Measurements from ENCODE around the gene UTF1.

Gene UTF1

GRCh38 chr10:133279326-133280226 is 49.6 kb downstream of the UTF1 start:
- DNase-seq = no peak

GRCh38 chr10:133280391-133281059 is 50.5 kb downstream of the UTF1 start:
- no peak for DNase-seq

- DNase-seq = no peak
These were observed 51.1 kb downstream of the UTF1 start for GRCh38 chr10:133281084-133281483.

Data from stimulated activated naive CD4-positive, alpha-beta T cell treated with Interleukin-2 at 50 U/mL for 16 hours (primary cell).